Activated B cell treated with CpG ODN at 0.5 μM for 24 hours (primary cell): Measurements from ENCODE around the gene NCL. TPM values are rescaled to one million over a fixed set of nuclear protein-coding genes. Genes with fewer than 3 reads are reported as not detected.

Experiments
- ATAC-seq: fragments of 200-7000 bp; cut with Tn5 transposase; one replicate; pipeline ENCODE4 v1.10.0; 2021; ENCODE audit warnings: low read depth, mild to moderate bottlenecking, moderate library complexity
- CTCF ChIA-PET: fragments of 350-600 bp; sonication (Branson Sonifier 250); formaldehyde crosslinking; loops from one replicate; lab custom pipeline; 2021; ENCODE audit warnings: antibody characterized with exemption; lab: Charles Lee
- POLR2A ChIA-PET: fragments of 350-600 bp; sonication (Branson Sonifier 250); formaldehyde crosslinking; loops from one replicate; lab custom pipeline; 2021; ENCODE audit warnings: antibody characterized with exemption; lab: Charles Lee
- DNase-seq: peaks from one replicate; pipeline ENCODE4 v3.0.0; 2022
- H3K27ac Mint-ChIP-seq: one replicate; pipeline ENCODE4 v1.8.0; 2020; ENCODE audit warnings: mixed read lengths
- H3K27me3 Mint-ChIP-seq: one replicate; pipeline ENCODE4 v1.8.0; 2021; ENCODE audit warnings: mixed read lengths
- H3K36me3 Mint-ChIP-seq: one replicate; pipeline ENCODE4 v1.8.0; 2021; ENCODE audit warnings: low read depth, mixed read lengths
- H3K4me1 Mint-ChIP-seq: one replicate; pipeline ENCODE4 v1.8.0; 2021; ENCODE audit warnings: mixed read lengths
- H3K4me3 Mint-ChIP-seq: one replicate; pipeline ENCODE4 v1.8.0; 2020; ENCODE audit warnings: mild to moderate bottlenecking, mixed read lengths
- H3K9me3 Mint-ChIP-seq: one replicate; pipeline ENCODE4 v1.8.0; 2020; ENCODE audit warnings: mixed read lengths
- CTCF ChIP-seq: fragments of 200-600 bp; IDR thresholded peaks from one replicate; pipeline ENCODE4 v1.8.0; 2022; ENCODE audit warnings: antibody characterized with exemption, mild to moderate bottlenecking
- intact Hi-C: fragments of 100-400 bp; cut with micrococcal nuclease; formaldehyde crosslinking; loops from one replicate; pipeline ENCODE4 v1.15.1; 2024
- total RNA-seq: library from RNA; stranded (reverse); gene quantifications from 2 replicates; pipeline ENCODE4 v1.2.3, GENCODE V29; 2022

Gene NCL
- total RNA-seq, 1 donor from 2014 or later: 693 TPM

GRCh38 chr2:231469583-231469950, 5.3 kb upstream of the NCL start:
- H3K9me3 Mint-ChIP-seq: no peaks in the 10 kb centered on the region
- POLR2A ChIA-PET: no interaction called here
- H3K27me3 Mint-ChIP-seq: no peaks in the 10 kb centered on the region
- H3K4me1 Mint-ChIP-seq: peaks cover 4% of the 10 kb centered on the region
- ATAC-seq (no peak), DNase-seq (no peak)
- no peak for TF ChIP-seq CTCF
- CTCF ChIA-PET: no interaction called here
- H3K27ac Mint-ChIP-seq: no peak overlapping the region
- no peak overlapping the region for H3K4me3 Mint-ChIP-seq
- H3K36me3 Mint-ChIP-seq: no peaks in the 10 kb centered on the region
- intact Hi-C loops: no loop called here

DNA sequence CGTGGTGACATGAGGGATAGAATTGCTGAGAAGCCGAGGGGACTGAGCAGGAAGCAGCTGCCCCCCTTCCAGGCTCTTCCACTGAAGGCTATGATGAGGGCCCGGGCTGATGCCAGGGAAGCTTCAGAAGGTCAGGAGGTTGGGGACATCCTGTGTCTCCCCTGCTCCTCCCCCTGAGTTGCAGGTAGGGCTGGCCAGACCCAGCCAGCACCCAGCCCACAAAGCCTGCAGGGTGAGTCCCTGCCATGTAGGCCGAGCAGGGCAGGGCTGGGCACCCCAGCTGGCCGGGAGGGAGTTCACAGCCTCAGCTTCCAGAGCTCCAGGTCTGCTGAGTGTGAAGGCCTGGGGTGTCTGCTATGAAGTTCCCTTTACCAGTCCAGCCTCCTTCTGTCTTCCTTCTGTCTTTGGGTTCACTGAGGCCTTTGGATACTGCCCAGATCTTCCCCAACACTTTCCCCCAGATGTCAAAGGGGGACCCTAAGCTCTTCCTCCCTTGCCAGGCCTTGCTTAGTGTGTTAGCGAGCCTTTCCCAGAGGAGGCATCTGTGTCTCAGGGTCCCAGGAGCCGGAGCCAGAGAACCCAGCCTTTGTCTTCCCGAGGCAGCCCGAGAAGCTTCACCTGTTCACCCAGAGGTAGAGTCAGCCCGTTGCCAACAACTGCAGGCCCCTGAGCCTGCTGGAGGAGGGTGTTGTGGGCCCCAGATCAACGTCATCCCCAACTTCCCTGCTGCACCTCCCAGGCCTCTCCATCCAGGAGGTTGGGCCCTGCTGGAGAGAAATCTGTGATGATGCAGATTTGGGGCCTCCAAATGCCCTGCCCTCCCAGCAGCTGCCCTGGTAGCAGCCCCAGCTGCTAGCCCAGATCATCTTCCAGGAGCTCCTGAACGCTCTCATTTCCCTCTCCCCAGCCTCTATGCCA, 3.6 kb upstream of the NCL start:
- no peak overlapping the region for H3K27ac Mint-ChIP-seq
- peaks cover 13% of the 10 kb centered on the region for H3K36me3 Mint-ChIP-seq
- H3K4me1 Mint-ChIP-seq: peaks cover 13% of the 10 kb centered on the region
- ChIA-PET CTCF (interaction anchor here (1.5 to 5.3 kb wide), 2 partner anchors 14 to 50 kb away, joined by 4 to 36 read pairs; no protein-coding TSS in a partner anchor), POLR2A (interaction anchor here (1.0 to 5.9 kb wide), 2 partner anchors 11 to 14 kb away, joined by 3 to 89 read pairs; no protein-coding TSS in a partner anchor)
- no peaks in the 10 kb centered on the region for H3K9me3 Mint-ChIP-seq
- no peaks in the 10 kb centered on the region for H3K27me3 Mint-ChIP-seq
- no peak for ATAC-seq
- DNase-seq: no peak
- TF ChIP-seq CTCF: no peak
- H3K4me3 Mint-ChIP-seq: no peak overlapping the region
- intact Hi-C loops: no loop called here

DNA sequence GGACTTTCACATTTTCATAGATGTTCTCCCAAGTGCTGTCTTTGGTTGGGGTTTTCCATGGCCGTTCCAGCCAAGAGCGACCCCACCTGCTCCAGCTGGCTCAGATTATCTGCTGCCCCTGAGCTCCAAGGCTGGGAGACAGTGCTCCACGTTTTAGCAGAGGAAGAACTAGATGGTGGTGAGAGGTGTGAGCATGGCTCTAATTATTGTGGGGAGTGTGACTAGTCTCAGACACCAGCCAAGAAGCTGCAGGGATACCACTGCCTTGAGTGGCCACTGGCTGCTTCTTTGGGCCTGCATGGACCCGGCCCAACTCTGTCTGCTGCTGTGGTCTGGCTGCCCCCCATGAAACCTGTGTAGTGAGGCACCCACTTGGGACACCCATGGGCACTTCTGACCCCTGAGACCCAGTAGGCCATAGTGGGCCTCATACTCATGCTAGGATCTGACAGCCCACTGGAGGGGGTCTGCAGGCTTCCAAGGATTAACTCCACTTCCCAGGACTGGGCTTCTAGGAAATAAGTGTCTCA, 2.8 kb upstream of the NCL start:
- H3K27me3 Mint-ChIP-seq: no peaks in the 10 kb centered on the region
- intact Hi-C loops: no loop called here
- no peak overlapping the region for H3K27ac Mint-ChIP-seq
- no peak for ATAC-seq
- TF ChIP-seq CTCF: no peak
- no peak overlapping the region for H3K4me3 Mint-ChIP-seq
- peaks cover 21% of the 10 kb centered on the region for H3K4me1 Mint-ChIP-seq
- ChIA-PET CTCF (interaction anchor here (1.5 to 5.3 kb wide), 2 partner anchors 14 to 50 kb away, joined by 4 to 36 read pairs; no protein-coding TSS in a partner anchor), POLR2A (interaction anchor here (5.9 kb wide), 1 partner anchor 15 kb away, joined by 89 read pairs; no protein-coding TSS in a partner anchor)
- H3K36me3 Mint-ChIP-seq: peaks cover 21% of the 10 kb centered on the region
- no peak for DNase-seq
- H3K9me3 Mint-ChIP-seq: no peaks in the 10 kb centered on the region

GRCh38 chr2:231464576-231465540, 574 bp upstream of the NCL start:
- ATAC-seq: peak; percentile 88
- intact Hi-C loops: loop anchor here (1.0 to 5.0 kb wide), 10 partner anchors 13 to 408 kb away; partner anchors contain the start of genes PDE6D, PSMD1 and PTMA
- CTCF ChIA-PET: interaction anchor here (0.7 to 5.3 kb wide), 8 partner anchors 13 to 618 kb away, joined by 3 to 36 read pairs (median 4); no protein-coding TSS in a partner anchor

More at GRCh38 chr2:231464576-231465540, 574 bp upstream of the NCL start:
- Mint-ChIP-seq H3K36me3 (peaks cover 41% of the 10 kb centered on the region), H3K4me3 (peak overlapping the region; percentile 98), H3K9me3 (no peaks in the 10 kb centered on the region), H3K4me1 (peaks cover 38% of the 10 kb centered on the region), H3K27ac (peak overlapping the region; percentile 100), H3K27me3 (no peaks in the 10 kb centered on the region)
- TF ChIP-seq CTCF: no peak
- DNase-seq: peak; percentile 93
- POLR2A ChIA-PET: interaction anchor here (0.6 to 5.9 kb wide), 43 partner anchors 10 to 1543 kb away, joined by 3 to 96 read pairs (median 6); partner anchors contain the start of genes ARMC9, B3GNT7, COPS7B and EIF4E2
